ENCODE results near the gene MACO1. TPM values are rescaled to one million over a fixed set of nuclear protein-coding genes. Genes with fewer than 3 reads are reported as not detected.

The MACO1 gene
- total and polyA plus RNA-seq, 2 of the 8 experiments (the other 6 are each of a cell fraction or from before 2014, with no cell fraction given): 3.5 to 15.1 TPM

- H3K14ac ChIP-seq (ENCODE audit: insufficient read length): no peak overlapping the region
- H3K9me3 ChIP-seq (ENCODE audit: insufficient read depth in 2 of 2, low read depth in 1 of 2, low read length in 1 of 2): no peaks in the 10 kb centered on the region
- no peak overlapping the region for H3K4ac ChIP-seq (replicated peaks; ENCODE audit: insufficient read length, low read depth, low read length)
- H2BK120ac ChIP-seq (replicated peaks; ENCODE audit: low read depth, low read length): no peak overlapping the region
- H4K8ac ChIP-seq (ENCODE audit: extremely low read depth, insufficient read depth, low read length): peak overlapping the region; percentile 74; the same call in 1 of the 2 replicates
- H3K27ac ChIP-seq (ENCODE audit: low read depth, low read length): no peak overlapping the region
- POLR2A ChIA-PET (ENCODE audit: partially characterized antibody): interaction anchor here (1.7 to 2.2 kb wide), 2 partner anchors 13 to 14 kb away, joined by 4 to 16 read pairs; no protein-coding TSS in a partner anchor
- peak overlapping the region; percentile 62; the same call in 1 of the 2 replicates for H2BK12ac ChIP-seq (ENCODE audit: low read depth, low read length)
- no peak overlapping the region for H2AK5ac ChIP-seq (ENCODE audit: low read depth, low read length)
- H2AFZ ChIP-seq (ENCODE audit: low read length): peak overlapping the region; percentile 37; the same call in 1 of the 2 replicates
- 71% methylated on average over 33 of the region's 33 CpGs; no CpG with 5 or more reads in 1 of the 2 experiments for WGBS, 2 experiments (ENCODE audit: extremely low coverage in 1 of 2, insufficient coverage in 1 of 2, insufficient read length in 1 of 2, insufficient replicate concordance in 2 of 2, low coverage in 1 of 2, low lambda C conversion rate in 2 of 2, missing lambda C conversion rate in 1 of 2)
- peak overlapping the region; percentile 48 for H4K5ac ChIP-seq (ENCODE audit: insufficient read length, low read depth, low read length)
- peak overlapping the region; percentile 4 to 12; a peak in 1 of 4 replicates for H3K4me2 ChIP-seq (ENCODE audit: insufficient read depth in 1 of 2, low read depth in 2 of 2, low read length in 2 of 2)
- H3K27me3 ChIP-seq (replicated peaks in 1 of 4; ENCODE audit: control insufficient read depth in 3 of 4, extremely low read depth in 1 of 4, insufficient read depth in 3 of 4, low read length in 3 of 4): no peaks in the 10 kb centered on the region
- H3K36me3 ChIP-seq (ENCODE audit: control insufficient read depth in 2 of 4, insufficient read depth in 4 of 4, low read length in 3 of 4): no peaks in the 10 kb centered on the region
- CTCF ChIA-PET (ENCODE audit: partially characterized antibody): interaction anchor here (0.6 to 15.3 kb wide), 15 partner anchors 11 to 293 kb away, joined by 3 to 240 read pairs (median 4); partner anchors contain the start of gene SYF2
- FAIRE-seq (peak; percentile 19), DNase-seq (ENCODE audit: low read depth in 1 of 2, low spot score in 2 of 2) (peak in 1 of 2 experiments; percentile 74)
- no peak overlapping the region for H3K9ac ChIP-seq (replicated peaks in 1 of 4; ENCODE audit: extremely low read depth in 1 of 4, low read depth in 3 of 4, low read length in 3 of 4)
- no peaks in the 10 kb centered on the region for H3K79me2 ChIP-seq (ENCODE audit: control insufficient read depth in 1 of 2, insufficient read depth in 2 of 2, low read length in 2 of 2)
- H3K18ac ChIP-seq (ENCODE audit: extremely low read depth, low read length): peak overlapping the region; percentile 38
- H3K56ac ChIP-seq (replicated peaks; ENCODE audit: insufficient read length, low read depth, low read length): no peak overlapping the region
- peak overlapping the region; percentile 40; the same call in 1 of the 2 replicates for H2BK5ac ChIP-seq (ENCODE audit: low read depth, low read length)
- H4K91ac ChIP-seq (replicated peaks; ENCODE audit: insufficient read length, low read length): peak overlapping the region; percentile 31
- H3K23ac ChIP-seq (ENCODE audit: insufficient read length): no peak overlapping the region
- no peaks in the 10 kb centered on the region for H3K23me2 ChIP-seq (ENCODE audit: low read depth, low read length)
- no peak overlapping the region for H3K4me3 ChIP-seq (ENCODE audit: extremely low read depth in 1 of 4, insufficient read depth in 2 of 4, low read depth in 3 of 4, low read length in 4 of 4)
- H3K4me1 ChIP-seq (replicated peaks in 1 of 4; ENCODE audit: control insufficient read depth in 3 of 4, insufficient read depth in 4 of 4, low read length in 3 of 4): peaks cover 4 to 8% (median 4%) of the 10 kb centered on the region in 4 experiments; a peak in 6 of 7 replicates
- peak overlapping the region; percentile 65; the same call in 1 of the 2 replicates for H2BK15ac ChIP-seq (ENCODE audit: low read length)
- no peaks in the 10 kb centered on the region for H3K79me1 ChIP-seq (ENCODE audit: low read depth, low read length)
- peak overlapping the region; percentile 28; the same call in 1 of the 2 replicates for H2BK20ac ChIP-seq (ENCODE audit: low read length)
- H4K20me1 ChIP-seq (replicated peaks in 1 of 2; ENCODE audit: control insufficient read depth in 1 of 2, insufficient read depth in 2 of 2, low read length in 2 of 2): no peaks in the 10 kb centered on the region
- TF ChIP-seq EGR1 (IDR thresholded peaks at IDR 0.05; ENCODE audit: borderline replicate concordance, low read depth, low read length): no peak
- no peak for TF ChIP-seq FOSL1 (IDR thresholded peaks at IDR 0.05; ENCODE audit: insufficient read depth, low read depth, low read length)
- no peak for TF ChIP-seq BCL11A (IDR thresholded peaks at IDR 0.05; ENCODE audit: low read depth in 2 of 2, low read length in 2 of 2)
- TF ChIP-seq SIN3A (conservative IDR thresholded peaks at IDR 0.05 in 1 of 2, IDR thresholded peaks at IDR 0.05 in 1 of 2; ENCODE audit: low read depth in 1 of 2, low read length in 2 of 2): no peak
- no peak for TF ChIP-seq MAFK (IDR thresholded peaks at IDR 0.05; ENCODE audit: low read depth, low read length)
- TF ChIP-seq ATF3 (IDR thresholded peaks at IDR 0.05; ENCODE audit: insufficient read depth, low read depth, low read length): no peak
- TF ChIP-seq SRF (IDR thresholded peaks at IDR 0.05; ENCODE audit: low read depth, low read length): no peak
- TF ChIP-seq, protein P1, sequence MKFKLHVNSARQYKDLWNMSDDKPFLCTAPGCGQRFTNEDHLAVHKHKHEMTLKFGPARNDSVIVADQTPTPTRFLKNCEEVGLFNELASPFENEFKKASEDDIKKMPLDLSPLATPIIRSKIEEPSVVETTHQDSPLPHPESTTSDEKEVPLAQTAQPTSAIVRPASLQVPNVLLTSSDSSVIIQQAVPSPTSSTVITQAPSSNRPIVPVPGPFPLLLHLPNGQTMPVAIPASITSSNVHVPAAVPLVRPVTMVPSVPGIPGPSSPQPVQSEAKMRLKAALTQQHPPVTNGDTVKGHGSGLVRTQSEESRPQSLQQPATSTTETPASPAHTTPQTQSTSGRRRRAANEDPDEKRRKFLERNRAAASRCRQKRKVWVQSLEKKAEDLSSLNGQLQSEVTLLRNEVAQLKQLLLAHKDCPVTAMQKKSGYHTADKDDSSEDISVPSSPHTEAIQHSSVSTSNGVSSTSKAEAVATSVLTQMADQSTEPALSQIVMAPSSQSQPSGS (IDR thresholded peaks at IDR 0.05; ENCODE audit: low read length): no peak
Observed at GRCh38 chr1:25517476-25518394, 87.0 kb downstream of the MACO1 start.
